ENCODE data around the gene FLT3LG.

Gene FLT3LG

GRCh38 chr19:49489601-49490167, 15.7 kb downstream of the FLT3LG start:
- DNase-seq: no peak

- DNase-seq: no peak
These were observed 16.4 kb downstream of the FLT3LG start for GRCh38 chr19:49490287-49491029.

GRCh38 chr19:49491030-49491803, 17.2 kb downstream of the FLT3LG start:
- DNase-seq: no peak

- no peak for DNase-seq
These were observed 18.0 kb downstream of the FLT3LG start for GRCh38 chr19:49491804-49492572.

- no peak for DNase-seq
These were observed 18.8 kb downstream of the FLT3LG start for GRCh38 chr19:49492573-49493405.

- DNase-seq: no peak
These were observed 22.6 kb downstream of the FLT3LG start for GRCh38 chr19:49496574-49497008.

- DNase-seq: peak; percentile 36
These were observed 23.2 kb downstream of the FLT3LG start for GRCh38 chr19:49497047-49497788.

- no peak for DNase-seq
These were observed 23.7 kb downstream of the FLT3LG start for GRCh38 chr19:49497789-49498103.

GRCh38 chr19:49498475-49498874, 24.5 kb downstream of the FLT3LG start:
- DNase-seq: no peak

GRCh38 chr19:49499030-49499670, 25.1 kb downstream of the FLT3LG start:
- DNase-seq: no peak

- peak; percentile 78 for DNase-seq
These were observed 29.0 kb downstream of the FLT3LG start for GRCh38 chr19:49502866-49503581.

- DNase-seq: no peak
These were observed 29.6 kb downstream of the FLT3LG start for GRCh38 chr19:49503582-49503962.

GRCh38 chr19:49506575-49507105, 32.6 kb downstream of the FLT3LG start:
- DNase-seq: peak; percentile 26

- no peak for DNase-seq
These were observed 33.9 kb downstream of the FLT3LG start for GRCh38 chr19:49507803-49508494.

GRCh38 chr19:49512970-49513745, 39.1 kb downstream of the FLT3LG start:
- no peak for DNase-seq

GRCh38 chr19:49513746-49514118, 39.7 kb downstream of the FLT3LG start:
- no peak for DNase-seq

GRCh38 chr19:49514151-49514550, 40.1 kb downstream of the FLT3LG start:
- DNase-seq: no peak

- DNase-seq: no peak
These were observed 41.8 kb downstream of the FLT3LG start for GRCh38 chr19:49515767-49516166.

GRCh38 chr19:49518033-49518432, 44.0 kb downstream of the FLT3LG start:
- DNase-seq: no peak

Data from NCI-H2029 (cell line).